Stimulated activated naive CD4-positive, alpha-beta T cell (primary cell): ENCODE results near the gene POLE.

Experiments
- DNase-seq, 6 experiments: peaks; one replicate each; lab custom pipeline; 2025; lab: John Stamatoyannopoulos, UW

The POLE gene

GRCh38 chr12:132579744-132580143 is 107.4 kb downstream of the POLE start:
- DNase-seq = no peak

DNA sequence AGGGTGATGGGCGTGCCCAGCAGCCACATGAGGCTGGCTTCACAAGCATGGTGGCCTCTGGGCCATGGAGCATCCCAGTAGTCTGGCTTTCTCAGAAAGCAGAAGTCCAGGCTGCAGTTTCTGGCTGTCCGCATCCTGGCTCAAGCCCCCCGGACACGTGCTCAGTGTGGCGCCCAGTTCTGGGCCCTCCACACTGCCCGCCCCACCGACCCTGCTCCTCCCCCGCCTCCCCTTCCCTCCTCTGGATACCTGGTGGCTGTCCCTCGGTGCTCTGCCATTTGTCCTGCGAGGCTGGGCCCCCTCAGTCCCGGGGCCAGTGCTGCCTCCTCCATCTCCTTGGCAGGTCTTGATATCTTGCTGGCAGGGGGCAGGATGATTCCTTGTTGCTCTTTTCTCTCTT is 108.3 kb downstream of the POLE start:
- no peak for DNase-seq

DNA sequence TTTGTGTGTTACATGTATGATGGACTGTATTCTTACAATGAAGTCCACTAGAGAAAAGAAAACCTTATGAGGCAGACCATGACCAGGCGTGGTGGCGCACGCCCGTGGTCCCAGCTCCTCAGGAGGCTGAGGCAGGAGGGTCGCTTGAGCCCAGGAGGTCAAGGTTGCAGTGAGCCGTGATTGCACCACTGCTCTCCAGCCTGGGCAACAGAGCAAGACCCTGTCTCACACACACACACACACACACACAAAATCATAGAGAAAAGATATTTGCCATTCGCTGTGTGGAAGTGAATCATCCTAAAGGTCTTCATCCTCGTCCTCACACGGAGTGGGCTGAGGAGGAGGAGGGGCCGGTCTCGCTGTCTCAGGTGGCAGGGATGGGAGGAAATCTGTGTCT is 109.0 kb downstream of the POLE start:
- no peak for DNase-seq

- DNase-seq = no peak
Measured at GRCh38 chr12:132577191-132577920, 109.8 kb downstream of the POLE start.

- no peak for DNase-seq
Measured at GRCh38 chr12:132576701-132577100, 110.4 kb downstream of the POLE start.

- no peak for DNase-seq
Measured at GRCh38 chr12:132575661-132576060, 111.5 kb downstream of the POLE start.

- no peak for DNase-seq
Measured at GRCh38 chr12:132574271-132574996, 112.7 kb downstream of the POLE start.
